Measurements from ENCODE around the gene PIK3R2. TPM values are rescaled to one million over a fixed set of nuclear protein-coding genes. Genes with fewer than 3 reads are reported as not detected.

The PIK3R2 gene
- total RNA-seq, 2 experiments from 2014 or later, result 3.2 to 20.5 TPM

DNA sequence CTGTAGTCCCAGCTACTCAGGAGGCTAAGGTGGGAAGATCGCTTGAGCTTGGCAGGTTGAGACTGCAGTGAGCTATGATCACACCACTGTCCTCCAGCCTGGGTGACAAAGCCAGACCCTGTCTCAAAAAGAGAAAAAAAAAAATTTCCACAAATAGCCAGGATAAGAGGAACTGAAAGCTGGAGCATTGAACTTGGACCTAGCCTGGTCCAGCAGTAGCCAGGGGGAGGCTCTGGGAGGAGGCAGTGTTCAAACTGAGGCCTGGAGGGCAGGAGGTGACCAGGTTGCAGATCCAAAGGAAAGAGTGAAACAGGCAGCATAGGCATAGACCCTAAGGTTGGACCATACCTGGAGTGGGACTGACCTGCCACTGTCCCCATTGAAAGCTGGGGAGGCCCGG lies 26.9 kb upstream of the PIK3R2 start:
- Histone ChIP-seq H3K4me2 (ENCODE audit: low read length) (no peak overlapping the region), H3K4me1 (ENCODE audit: insufficient read depth, low read length, poor library complexity, severe bottlenecking) (no peaks in the 10 kb centered on the region), H3K4me3 (ENCODE audit: low read depth, low read length, poor library complexity, severe bottlenecking) (no peak overlapping the region), H3K36me3 (ENCODE audit: insufficient read depth, low read length) (peaks cover 90% of the 10 kb centered on the region), H3K9me2 (ENCODE audit: insufficient read depth, low read length) (no peaks in the 10 kb centered on the region), H4K20me1 (ENCODE audit: insufficient read depth, low read length) (no peaks in the 10 kb centered on the region), H2AFZ (ENCODE audit: low read length) (no peak overlapping the region), H3K79me2 (ENCODE audit: insufficient read depth, low read depth, low read length) (no peaks in the 10 kb centered on the region), H3K27ac (ENCODE audit: low read depth, low read length, poor library complexity, severe bottlenecking) (no peak overlapping the region), H3K9me3 (ENCODE audit: low read length) (no peaks in the 10 kb centered on the region)
- DNase-seq (ENCODE audit: low spot score), result no peak
- CTCF ChIA-PET (ENCODE audit: unreplicated experiment), result interaction anchor here (0.6 kb wide), 1 partner anchor 1060 kb away, joined by 3 read pairs; no protein-coding TSS in a partner anchor
- no TSS peak for BruUV-seq (replicated peaks)
- intact Hi-C loops (cut with micrococcal nuclease; ENCODE audit: unreplicated experiment), result no loop called here
- TF ChIP-seq, protein P1, sequence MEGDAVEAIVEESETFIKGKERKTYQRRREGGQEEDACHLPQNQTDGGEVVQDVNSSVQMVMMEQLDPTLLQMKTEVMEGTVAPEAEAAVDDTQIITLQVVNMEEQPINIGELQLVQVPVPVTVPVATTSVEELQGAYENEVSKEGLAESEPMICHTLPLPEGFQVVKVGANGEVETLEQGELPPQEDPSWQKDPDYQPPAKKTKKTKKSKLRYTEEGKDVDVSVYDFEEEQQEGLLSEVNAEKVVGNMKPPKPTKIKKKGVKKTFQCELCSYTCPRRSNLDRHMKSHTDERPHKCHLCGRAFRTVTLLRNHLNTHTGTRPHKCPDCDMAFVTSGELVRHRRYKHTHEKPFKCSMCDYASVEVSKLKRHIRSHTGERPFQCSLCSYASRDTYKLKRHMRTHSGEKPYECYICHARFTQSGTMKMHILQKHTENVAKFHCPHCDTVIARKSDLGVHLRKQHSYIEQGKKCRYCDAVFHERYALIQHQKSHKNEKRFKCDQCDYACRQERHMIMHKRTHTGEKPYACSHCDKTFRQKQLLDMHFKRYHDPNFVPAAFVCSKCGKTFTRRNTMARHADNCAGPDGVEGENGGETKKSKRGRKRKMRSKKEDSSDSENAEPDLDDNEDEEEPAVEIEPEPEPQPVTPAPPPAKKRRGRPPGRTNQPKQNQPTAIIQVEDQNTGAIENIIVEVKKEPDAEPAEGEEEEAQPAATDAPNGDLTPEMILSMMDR (conservative IDR thresholded peaks at IDR 0.05; ENCODE audit: low read length), result no peak
- POLR2A ChIA-PET, result interaction anchor here (0.6 kb wide), 1 partner anchor 298 kb away, joined by 3 read pairs; no protein-coding TSS in a partner anchor

DNA sequence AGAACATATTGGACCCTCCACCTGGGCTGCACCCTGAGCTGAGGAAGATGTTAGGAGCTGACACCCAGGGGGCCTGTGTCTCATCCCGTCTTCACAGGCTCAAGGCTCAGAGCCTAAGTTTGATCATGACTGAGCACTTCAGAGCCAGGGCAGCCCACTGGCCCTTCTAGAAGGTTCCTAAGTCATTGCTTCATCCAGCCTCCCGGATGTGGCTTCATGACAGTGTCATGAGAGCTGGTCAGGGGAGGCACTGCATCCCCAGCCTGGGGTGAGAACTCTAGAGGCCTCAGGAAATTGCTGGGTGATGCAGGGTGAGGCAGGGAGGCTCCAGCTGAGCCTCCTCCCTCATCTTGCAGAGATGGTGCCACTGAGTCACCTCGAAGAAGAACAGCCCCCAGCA lies 24.9 kb upstream of the PIK3R2 start:
- Histone ChIP-seq H3K4me2 (ENCODE audit: low read length) (no peak overlapping the region), H3K36me3 (ENCODE audit: insufficient read depth, low read length) (peaks cover 85% of the 10 kb centered on the region), H3K4me1 (ENCODE audit: insufficient read depth, low read length, poor library complexity, severe bottlenecking) (no peaks in the 10 kb centered on the region), H4K20me1 (ENCODE audit: insufficient read depth, low read length) (no peaks in the 10 kb centered on the region), H3K27ac (ENCODE audit: low read depth, low read length, poor library complexity, severe bottlenecking) (no peak overlapping the region), H3K9me2 (ENCODE audit: insufficient read depth, low read length) (no peaks in the 10 kb centered on the region), H3K4me3 (ENCODE audit: low read depth, low read length, poor library complexity, severe bottlenecking) (no peak overlapping the region), H3K9me3 (ENCODE audit: low read length) (no peaks in the 10 kb centered on the region), H3K79me2 (ENCODE audit: insufficient read depth, low read depth, low read length) (no peaks in the 10 kb centered on the region), H2AFZ (ENCODE audit: low read length) (no peak overlapping the region)
- CTCF ChIA-PET (ENCODE audit: unreplicated experiment), result no interaction called here
- intact Hi-C loops (cut with micrococcal nuclease; ENCODE audit: unreplicated experiment), result no loop called here
- no peak for DNase-seq (ENCODE audit: low spot score)
- no TSS peak for BruUV-seq (replicated peaks)
- POLR2A ChIA-PET, result no interaction called here
- TF ChIP-seq EZH2phosphoT487 (IDR thresholded peaks at IDR 0.05; ENCODE audit: borderline replicate concordance, low read depth, low read length), result no peak
- TF ChIP-seq, protein P1 (conservative IDR thresholded peaks at IDR 0.05; ENCODE audit: low read length), result no peak

DNA sequence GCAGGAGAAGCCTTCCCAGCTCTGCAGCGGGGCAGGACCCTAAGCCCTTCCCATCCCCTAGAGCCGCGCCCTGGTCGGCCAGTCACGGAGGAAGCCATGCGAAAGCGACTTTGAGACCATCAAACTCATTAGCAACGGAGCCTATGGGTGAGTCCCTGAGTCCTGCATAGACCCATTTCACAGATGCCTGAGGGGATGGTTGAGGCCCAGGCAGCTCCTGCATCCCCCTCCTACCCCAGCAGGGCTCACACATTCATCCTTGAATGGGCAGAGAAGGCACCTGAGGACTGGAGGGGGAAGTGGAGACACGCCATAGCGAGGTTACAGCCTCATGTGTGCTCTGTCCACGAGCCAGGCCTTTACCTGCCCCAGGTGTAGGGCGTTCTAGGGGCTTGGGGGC lies 24.2 kb upstream of the PIK3R2 start:
- DNase-seq (ENCODE audit: low spot score), result no peak
- Histone ChIP-seq H3K36me3 (ENCODE audit: insufficient read depth, low read length) (peaks cover 84% of the 10 kb centered on the region), H3K4me2 (ENCODE audit: low read length) (no peak overlapping the region), H2AFZ (ENCODE audit: low read length) (no peak overlapping the region), H3K9me2 (ENCODE audit: insufficient read depth, low read length) (no peaks in the 10 kb centered on the region), H4K20me1 (ENCODE audit: insufficient read depth, low read length) (no peaks in the 10 kb centered on the region), H3K4me3 (ENCODE audit: low read depth, low read length, poor library complexity, severe bottlenecking) (no peak overlapping the region), H3K9me3 (ENCODE audit: low read length) (no peaks in the 10 kb centered on the region), H3K4me1 (ENCODE audit: insufficient read depth, low read length, poor library complexity, severe bottlenecking) (no peaks in the 10 kb centered on the region), H3K79me2 (ENCODE audit: insufficient read depth, low read depth, low read length) (no peaks in the 10 kb centered on the region), H3K27ac (ENCODE audit: low read depth, low read length, poor library complexity, severe bottlenecking) (no peak overlapping the region)
- POLR2A ChIA-PET, result no interaction called here
- CTCF ChIA-PET (ENCODE audit: unreplicated experiment), result no interaction called here
- intact Hi-C loops (cut with micrococcal nuclease; ENCODE audit: unreplicated experiment), result no loop called here
- BruUV-seq (replicated peaks), result no TSS peak
- TF ChIP-seq EZH2phosphoT487 (IDR thresholded peaks at IDR 0.05; ENCODE audit: borderline replicate concordance, low read depth, low read length), result no peak
- TF ChIP-seq, protein P1 (conservative IDR thresholded peaks at IDR 0.05; ENCODE audit: low read length), result no peak

Measured in OCI-LY7 (cell line).